ENCODE measurements around the gene INO80D.
"Not testable (repeated sequence)": the region's sequence is repeated elsewhere in the genome, so short reads cannot be mapped to it uniquely, and the experiment has no call there.

Gene INO80D

GRCh38 chr2:206028101-206028500 is 57.9 kb downstream of the INO80D start:
- DNase-seq = no peak

- no peak for DNase-seq
These were observed 62.8 kb downstream of the INO80D start for GRCh38 chr2:206023183-206023582.

- no peak for DNase-seq
These were observed 65.8 kb downstream of the INO80D start for GRCh38 chr2:206020171-206020570.

GRCh38 chr2:206015746-206016145 is 70.2 kb downstream of the INO80D start:
- not testable (repeated sequence) for DNase-seq

GRCh38 chr2:206011795-206012194 is 74.2 kb downstream of the INO80D start:
- no peak for DNase-seq

GRCh38 chr2:206011018-206011614 is 74.9 kb downstream of the INO80D start:
- no peak for DNase-seq

GRCh38 chr2:206004004-206004693 is 81.8 kb downstream of the INO80D start:
- DNase-seq = no peak

GRCh38 chr2:206002440-206002839 is 83.5 kb downstream of the INO80D start:
- no peak for DNase-seq

GRCh38 chr2:206001912-206002311 is 84.1 kb downstream of the INO80D start:
- no peak for DNase-seq

GRCh38 chr2:206000776-206001175 is 85.2 kb downstream of the INO80D start:
- no peak for DNase-seq

- no peak for DNase-seq
These were observed 87.4 kb downstream of the INO80D start for GRCh38 chr2:205998583-205998982.

- no peak for DNase-seq
These were observed 89.8 kb downstream of the INO80D start for GRCh38 chr2:205996161-205996560.

- DNase-seq = no peak
These were observed 90.7 kb downstream of the INO80D start for GRCh38 chr2:205995260-205995659.

GRCh38 chr2:205994344-205994743 is 91.6 kb downstream of the INO80D start:
- DNase-seq = no peak

GRCh38 chr2:205990104-205990503 is 95.9 kb downstream of the INO80D start:
- no peak for DNase-seq

- DNase-seq = no peak
These were observed 96.5 kb downstream of the INO80D start for GRCh38 chr2:205989271-205990071.

- DNase-seq = not testable (repeated sequence)
These were observed 97.3 kb downstream of the INO80D start for GRCh38 chr2:205988681-205989080.

- no peak for DNase-seq
These were observed 97.7 kb downstream of the INO80D start for GRCh38 chr2:205988274-205988673.

GRCh38 chr2:205986334-205986733 is 99.6 kb downstream of the INO80D start:
- DNase-seq = not testable (repeated sequence)

- no peak for DNase-seq
These were observed 101.6 kb downstream of the INO80D start for GRCh38 chr2:205984381-205984780.

GRCh38 chr2:205982776-205983327 is 103.1 kb downstream of the INO80D start:
- no peak for DNase-seq

GRCh38 chr2:205978728-205979127 is 107.2 kb downstream of the INO80D start:
- DNase-seq = not testable (repeated sequence)

- not testable (repeated sequence) for DNase-seq
These were observed 108.3 kb downstream of the INO80D start for GRCh38 chr2:205977699-205978098.
